Measurements from ENCODE around the gene VMP1.

Gene VMP1

DNA sequence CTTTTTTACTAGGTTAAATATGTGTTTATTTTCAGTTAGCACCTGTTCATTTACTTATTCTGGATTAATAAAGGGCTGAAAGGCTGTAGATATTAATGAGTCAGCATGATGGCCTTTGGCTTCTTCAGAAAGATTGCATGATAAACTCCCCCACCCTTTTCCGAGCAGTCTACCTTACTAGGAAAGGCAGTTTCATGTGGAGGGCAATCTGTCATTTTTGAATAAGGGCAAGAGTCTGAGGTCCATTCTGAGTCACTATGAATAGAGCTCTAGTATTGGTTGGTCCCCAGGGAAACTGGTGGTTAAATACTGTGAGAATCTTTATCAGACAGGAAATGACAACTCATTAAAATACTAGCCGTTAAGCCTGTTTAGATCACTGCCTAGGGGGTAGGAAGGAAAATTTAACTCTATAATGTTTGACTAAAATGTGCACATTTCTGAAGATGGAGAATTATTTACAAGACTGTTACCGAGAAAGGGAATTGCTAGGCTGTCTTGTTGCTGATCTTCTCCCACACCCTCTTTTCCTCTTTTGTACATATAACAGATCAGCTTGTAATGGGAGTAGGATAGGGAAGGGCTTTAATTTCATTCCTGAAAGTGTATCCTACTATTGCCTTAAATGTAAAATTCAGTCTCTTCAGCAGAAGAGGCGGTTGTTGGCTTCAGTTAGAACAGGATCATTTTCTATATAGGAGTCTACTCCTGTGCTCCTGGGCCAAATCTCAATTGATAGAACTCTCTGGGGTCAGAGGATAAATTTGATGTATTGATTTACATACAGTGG, 122.0 kb downstream of the VMP1 start:
- no peaks in the 10 kb centered on the region for H3K9me3 ChIP-seq (ENCODE audit: control insufficient read depth, insufficient read depth, low read depth, low read length)
- H3K36me3 ChIP-seq (ENCODE audit: control insufficient read depth in 2 of 2, insufficient read depth in 1 of 2, low read length in 2 of 2) = no peaks in the 10 kb centered on the region; a peak in 1 of 3 replicates
- peak overlapping the region; percentile 95 for H3K27ac ChIP-seq (ENCODE audit: extremely low read depth, low read depth, low read length)
- H3K4me3 ChIP-seq (ENCODE audit: low read depth, low read length) = peak overlapping the region; percentile 4; the same call in 1 of the 2 replicates
- peaks cover 39% of the 10 kb centered on the region for H3K4me1 ChIP-seq (ENCODE audit: control insufficient read depth, insufficient read depth, low read length)
- POLR2A ChIA-PET = interaction anchor here (0.5 to 3.5 kb wide), 7 partner anchors 9 to 122 kb away, joined by 3 to 23 read pairs (median 9); partner anchors contain the start of genes PTRH2 and VMP1
- CTCF ChIA-PET = interaction anchor here (0.6 to 2.8 kb wide), 4 partner anchors 11 to 75 kb away, joined by 3 to 10 read pairs (median 4); no protein-coding TSS in a partner anchor
- TF ChIP-seq, protein P1, sequence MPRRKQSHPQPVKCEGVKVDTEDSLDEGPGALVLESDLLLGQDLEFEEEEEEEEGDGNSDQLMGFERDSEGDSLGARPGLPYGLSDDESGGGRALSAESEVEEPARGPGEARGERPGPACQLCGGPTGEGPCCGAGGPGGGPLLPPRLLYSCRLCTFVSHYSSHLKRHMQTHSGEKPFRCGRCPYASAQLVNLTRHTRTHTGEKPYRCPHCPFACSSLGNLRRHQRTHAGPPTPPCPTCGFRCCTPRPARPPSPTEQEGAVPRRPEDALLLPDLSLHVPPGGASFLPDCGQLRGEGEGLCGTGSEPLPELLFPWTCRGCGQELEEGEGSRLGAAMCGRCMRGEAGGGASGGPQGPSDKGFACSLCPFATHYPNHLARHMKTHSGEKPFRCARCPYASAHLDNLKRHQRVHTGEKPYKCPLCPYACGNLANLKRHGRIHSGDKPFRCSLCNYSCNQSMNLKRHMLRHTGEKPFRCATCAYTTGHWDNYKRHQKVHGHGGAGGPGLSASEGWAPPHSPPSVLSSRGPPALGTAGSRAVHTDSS (tag by site-specific recombination; IDR thresholded peaks at IDR 0.05) = no peak
- TF ChIP-seq ZNF221 (tag by site-specific recombination; IDR thresholded peaks at IDR 0.05; ENCODE audit: borderline replicate concordance) (no peak), ZNF624 (tag by site-specific recombination; IDR thresholded peaks at IDR 0.05) (no peak), ZFP3 (tag by site-specific recombination; IDR thresholded peaks at IDR 0.05; ENCODE audit: low read depth) (no peak), ZNF501 (tag by site-specific recombination; IDR thresholded peaks at IDR 0.05) (no peak), ZNF292 (tag by site-specific recombination; IDR thresholded peaks at IDR 0.05; ENCODE audit: borderline replicate concordance, low read depth) (no peak), GFI1B (tag by site-specific recombination; IDR thresholded peaks at IDR 0.05) (peak; percentile 73), ZNF660 (tag by site-specific recombination; IDR thresholded peaks at IDR 0.05) (no peak; the same call in 1 of the 2 replicates), ZNF791 (tag by site-specific recombination; IDR thresholded peaks at IDR 0.05) (no peak), EGR2 (tag by site-specific recombination; IDR thresholded peaks at IDR 0.05; ENCODE audit: low read depth) (no peak), ZNF768 (tag by site-specific recombination; IDR thresholded peaks at IDR 0.05) (no peak), ZNF747 (tag by site-specific recombination; IDR thresholded peaks at IDR 0.05) (no peak), ZNF707 (tag by site-specific recombination; IDR thresholded peaks at IDR 0.05) (no peak), ZNF404 (tag by site-specific recombination; IDR thresholded peaks at IDR 0.05) (no peak), GLIS2 (tag by site-specific recombination; IDR thresholded peaks at IDR 0.05) (no peak), ZNF311 (tag by site-specific recombination; IDR thresholded peaks at IDR 0.05; ENCODE audit: borderline replicate concordance) (no peak), ZBTB20 (tag by site-specific recombination; IDR thresholded peaks at IDR 0.05) (no peak)
- TF ChIP-seq, protein P2, sequence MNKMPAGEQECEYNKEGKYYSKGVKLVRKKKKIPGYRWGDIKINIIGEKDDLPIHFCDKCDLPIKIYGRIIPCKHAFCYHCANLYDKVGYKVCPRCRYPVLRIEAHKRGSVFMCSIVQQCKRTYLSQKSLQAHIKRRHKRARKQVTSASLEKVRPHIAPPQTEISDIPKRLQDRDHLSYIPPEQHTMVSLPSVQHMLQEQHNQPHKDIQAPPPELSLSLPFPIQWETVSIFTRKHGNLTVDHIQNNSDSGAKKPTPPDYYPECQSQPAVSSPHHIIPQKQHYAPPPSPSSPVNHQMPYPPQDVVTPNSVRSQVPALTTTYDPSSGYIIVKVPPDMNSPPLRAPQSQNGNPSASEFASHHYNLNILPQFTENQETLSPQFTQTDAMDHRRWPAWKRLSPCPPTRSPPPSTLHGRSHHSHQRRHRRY (tag by site-specific recombination; IDR thresholded peaks at IDR 0.05) = no peak
- TF ChIP-seq, protein P3, sequence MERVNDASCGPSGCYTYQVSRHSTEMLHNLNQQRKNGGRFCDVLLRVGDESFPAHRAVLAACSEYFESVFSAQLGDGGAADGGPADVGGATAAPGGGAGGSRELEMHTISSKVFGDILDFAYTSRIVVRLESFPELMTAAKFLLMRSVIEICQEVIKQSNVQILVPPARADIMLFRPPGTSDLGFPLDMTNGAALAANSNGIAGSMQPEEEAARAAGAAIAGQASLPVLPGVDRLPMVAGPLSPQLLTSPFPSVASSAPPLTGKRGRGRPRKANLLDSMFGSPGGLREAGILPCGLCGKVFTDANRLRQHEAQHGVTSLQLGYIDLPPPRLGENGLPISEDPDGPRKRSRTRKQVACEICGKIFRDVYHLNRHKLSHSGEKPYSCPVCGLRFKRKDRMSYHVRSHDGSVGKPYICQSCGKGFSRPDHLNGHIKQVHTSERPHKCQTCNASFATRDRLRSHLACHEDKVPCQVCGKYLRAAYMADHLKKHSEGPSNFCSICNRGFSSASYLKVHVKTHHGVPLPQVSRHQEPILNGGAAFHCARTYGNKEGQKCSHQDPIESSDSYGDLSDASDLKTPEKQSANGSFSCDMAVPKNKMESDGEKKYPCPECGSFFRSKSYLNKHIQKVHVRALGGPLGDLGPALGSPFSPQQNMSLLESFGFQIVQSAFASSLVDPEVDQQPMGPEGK (tag by site-specific recombination; IDR thresholded peaks at IDR 0.05) = peak; percentile 26
- TF ChIP-seq, protein P4, sequence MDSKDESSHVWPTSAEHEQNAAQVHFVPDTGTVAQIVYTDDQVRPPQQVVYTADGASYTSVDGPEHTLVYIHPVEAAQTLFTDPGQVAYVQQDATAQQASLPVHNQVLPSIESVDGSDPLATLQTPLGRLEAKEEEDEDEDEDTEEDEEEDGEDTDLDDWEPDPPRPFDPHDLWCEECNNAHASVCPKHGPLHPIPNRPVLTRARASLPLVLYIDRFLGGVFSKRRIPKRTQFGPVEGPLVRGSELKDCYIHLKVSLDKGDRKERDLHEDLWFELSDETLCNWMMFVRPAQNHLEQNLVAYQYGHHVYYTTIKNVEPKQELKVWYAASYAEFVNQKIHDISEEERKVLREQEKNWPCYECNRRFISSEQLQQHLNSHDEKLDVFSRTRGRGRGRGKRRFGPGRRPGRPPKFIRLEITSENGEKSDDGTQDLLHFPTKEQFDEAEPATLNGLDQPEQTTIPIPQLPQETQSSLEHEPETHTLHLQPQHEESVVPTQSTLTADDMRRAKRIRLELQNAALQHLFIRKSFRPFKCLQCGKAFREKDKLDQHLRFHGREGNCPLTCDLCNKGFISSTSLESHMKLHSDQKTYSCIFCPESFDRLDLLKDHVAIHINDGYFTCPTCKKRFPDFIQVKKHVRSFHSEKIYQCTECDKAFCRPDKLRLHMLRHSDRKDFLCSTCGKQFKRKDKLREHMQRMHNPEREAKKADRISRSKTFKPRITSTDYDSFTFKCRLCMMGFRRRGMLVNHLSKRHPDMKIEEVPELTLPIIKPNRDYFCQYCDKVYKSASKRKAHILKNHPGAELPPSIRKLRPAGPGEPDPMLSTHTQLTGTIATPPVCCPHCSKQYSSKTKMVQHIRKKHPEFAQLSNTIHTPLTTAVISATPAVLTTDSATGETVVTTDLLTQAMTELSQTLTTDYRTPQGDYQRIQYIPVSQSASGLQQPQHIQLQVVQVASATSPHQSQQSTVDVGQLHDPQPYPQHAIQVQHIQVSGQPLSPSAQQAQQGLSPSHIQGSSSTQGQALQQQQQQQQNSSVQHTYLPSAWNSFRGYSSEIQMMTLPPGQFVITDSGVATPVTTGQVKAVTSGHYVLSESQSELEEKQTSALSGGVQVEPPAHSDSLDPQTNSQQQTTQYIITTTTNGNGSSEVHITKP (tag by site-specific recombination; IDR thresholded peaks at IDR 0.05) = peak; percentile 82
- TF ChIP-seq, protein P5, sequence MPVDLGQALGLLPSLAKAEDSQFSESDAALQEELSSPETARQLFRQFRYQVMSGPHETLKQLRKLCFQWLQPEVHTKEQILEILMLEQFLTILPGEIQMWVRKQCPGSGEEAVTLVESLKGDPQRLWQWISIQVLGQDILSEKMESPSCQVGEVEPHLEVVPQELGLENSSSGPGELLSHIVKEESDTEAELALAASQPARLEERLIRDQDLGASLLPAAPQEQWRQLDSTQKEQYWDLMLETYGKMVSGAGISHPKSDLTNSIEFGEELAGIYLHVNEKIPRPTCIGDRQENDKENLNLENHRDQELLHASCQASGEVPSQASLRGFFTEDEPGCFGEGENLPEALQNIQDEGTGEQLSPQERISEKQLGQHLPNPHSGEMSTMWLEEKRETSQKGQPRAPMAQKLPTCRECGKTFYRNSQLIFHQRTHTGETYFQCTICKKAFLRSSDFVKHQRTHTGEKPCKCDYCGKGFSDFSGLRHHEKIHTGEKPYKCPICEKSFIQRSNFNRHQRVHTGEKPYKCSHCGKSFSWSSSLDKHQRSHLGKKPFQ (tag by site-specific recombination; IDR thresholded peaks at IDR 0.05) = 0 out of 2 replicates have a peak, but pooled peaks have one; percentile 20
- TF ChIP-seq, protein P6, sequence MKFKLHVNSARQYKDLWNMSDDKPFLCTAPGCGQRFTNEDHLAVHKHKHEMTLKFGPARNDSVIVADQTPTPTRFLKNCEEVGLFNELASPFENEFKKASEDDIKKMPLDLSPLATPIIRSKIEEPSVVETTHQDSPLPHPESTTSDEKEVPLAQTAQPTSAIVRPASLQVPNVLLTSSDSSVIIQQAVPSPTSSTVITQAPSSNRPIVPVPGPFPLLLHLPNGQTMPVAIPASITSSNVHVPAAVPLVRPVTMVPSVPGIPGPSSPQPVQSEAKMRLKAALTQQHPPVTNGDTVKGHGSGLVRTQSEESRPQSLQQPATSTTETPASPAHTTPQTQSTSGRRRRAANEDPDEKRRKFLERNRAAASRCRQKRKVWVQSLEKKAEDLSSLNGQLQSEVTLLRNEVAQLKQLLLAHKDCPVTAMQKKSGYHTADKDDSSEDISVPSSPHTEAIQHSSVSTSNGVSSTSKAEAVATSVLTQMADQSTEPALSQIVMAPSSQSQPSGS (tag by site-specific recombination; IDR thresholded peaks at IDR 0.05; ENCODE audit: low read depth) = 0 out of 2 replicates have a peak, but pooled peaks have one; percentile 18
